GM12878 (cell line): ENCODE results near the gene BRIX1.

Experiments
- CTCF ChIP-seq, 3 experiments: IDR thresholded peaks in 2 of 3; conservative IDR thresholded peaks in 1 of 3; 2 replicates each; pipeline ENCODE4 v1.5.1; 2011; ENCODE audit warnings: low read depth in 3 of 3, low read length in 3 of 3, mild to moderate bottlenecking in 3 of 3, control low read depth in 2 of 3, moderate library complexity in 2 of 3, inconsistent platforms in 1 of 3, mixed read lengths in 1 of 3; ENCODE audit not compliant: control insufficient read depth in 2 of 3, insufficient read depth in 1 of 3; ENCODE audit errors: extremely low read depth in 1 of 3
- SUZ12 ChIP-seq: fragments of 200-600 bp; sonication (generic); IDR thresholded peaks from one replicate; pipeline ENCODE4 v1.6.1; 2018; ENCODE audit warnings: antibody characterized with exemption, mild to moderate bottlenecking; ENCODE audit not compliant: unreplicated experiment

GRCh38 chr5:34876275-34876674 lies 39.2 kb upstream of the BRIX1 start:
- TF ChIP-seq CTCF (IDR thresholded peaks at IDR 0.05 in 2 of 3, conservative IDR thresholded peaks at IDR 0.05 in 1 of 3; ENCODE audit: control insufficient read depth in 2 of 3, extremely low read depth in 1 of 3, insufficient read depth in 1 of 3, low read depth in 3 of 3, low read length in 3 of 3) = no peak
- TF ChIP-seq SUZ12 = no peak
